Motor neuron (in vitro differentiated cells): Measurements from ENCODE around the gene HNRNPM. TPM values are rescaled to one million over a fixed set of nuclear protein-coding genes. Genes with fewer than 3 reads are reported as not detected.

Experiments used
- ATAC-seq, 8 experiments: fragments of 200-7000 bp; cut with Tn5 transposase; replicated peaks in 6 of 8; 2 replicates each; pipeline ENCODE4 v1.8.0; 2021; ENCODE audit warnings: mild to moderate bottlenecking in 8 of 8, moderate library complexity in 8 of 8
- H3K27ac ChIP-seq, 2 donors: fragments of 250-450 bp; sonication (Bioruptor Pico); 2 replicates each; pipeline ENCODE4 v1.9.0; 2021; ENCODE audit warnings: antibody characterized with exemption in 2 of 2, mild to moderate bottlenecking in 2 of 2, moderate library complexity in 1 of 2
- H3K4me1 ChIP-seq, 2 donors: fragments of 250-450 bp; sonication (Bioruptor Pico); replicated peaks in 1 of 2; 2 replicates each; pipeline ENCODE4 v1.6.1; 2021; ENCODE audit warnings: antibody characterized with exemption in 2 of 2, mild to moderate bottlenecking in 2 of 2, moderate library complexity in 1 of 2
- H3K4me3 ChIP-seq, 5 donors: fragments of 250-450 bp; sonication (Bioruptor Pico); 2 replicates each; pipeline ENCODE4 v1.9.0; 2021; ENCODE audit warnings: antibody characterized with exemption in 5 of 5, mild to moderate bottlenecking in 5 of 5, moderate library complexity in 4 of 5
- WGBS, 10 experiments: fragments of 450-650 bp; shearing (Covaris generic); methylation state at CpG; one replicate each; pipeline ENCODE4 v1.0.0; 2022; 5-methylcytosine and 5-hydroxymethylcytosine counted together
- in situ Hi-C, 9 experiments: fragments of 400-800 bp; cut with MboI; loops; one replicate each; pipeline ENCODE4 v1.15.0; 2021; ENCODE audit warnings: low sequenced_read_pairs in 9 of 9, low pct_unique_long_range_greater_than_20kb in 2 of 9; ENCODE audit not compliant: unreplicated experiment in 9 of 9
- total RNA-seq, 8 experiments: library from RNA; unstranded; fragments of 300-600 nt; gene quantifications; 2 replicates each; pipeline versions ENCODE4 v1.2.3 to v1.2.4, GENCODE V29; 2022

Gene HNRNPM
- total RNA-seq: 100 to 1,000 TPM in 3 of 8 experiments, 10 to 100 TPM in 5; 44.2 to 280 (median 73.5) TPM

GRCh38 chr19:8444677-8445487 is at the start of gene HNRNPM:
TSS of gene HNRNPM (plus strand) at chr19:8444975. CDS start at chr19:8444999, 24 bp downstream.
- peak within 1 kb of the TSS; percentile 56 to 95 (median 76) for H3K4me3 ChIP-seq
- in situ Hi-C loops: no loop called here
- H3K27ac ChIP-seq: peak within 1 kb of the TSS; percentile 94 to 99
- peak; percentile 80 to 95 (median 92) for ATAC-seq
- 0 to 2% (median 0%) methylated on average over 4 to 10 of the region's 93 CpGs; no CpG with 5 or more reads in 5 of the 10 experiments for WGBS, 10 experiments
- H3K4me1 ChIP-seq: peaks cover 18 to 30% of the 10 kb centered on the region in 2 donors

- Histone ChIP-seq H3K27ac (no peak overlapping the region), H3K4me1 (peaks cover 11 to 13% of the 10 kb centered on the region in 2 donors), H3K4me3 (no peak overlapping the region)
- ATAC-seq: no peak
- WGBS, 10 experiments: 87 to 100% (median 90%) methylated on average over 1 to 5 of the region's 14 CpGs; no CpG with 5 or more reads in 5 of the 10 experiments
- in situ Hi-C loops: no loop called here
These were observed 49.1 kb upstream of the HNRNPM start for GRCh38 chr19:8395621-8396082.

GRCh38 chr19:8396185-8396562 is 48.6 kb upstream of the HNRNPM start:
- in situ Hi-C loops: no loop called here
- 83 to 100% (median 100%) methylated on average over 1 to 4 of the region's 7 CpGs; no CpG with 5 or more reads in 5 of the 10 experiments for WGBS, 10 experiments
- Histone ChIP-seq H3K4me1 (peaks cover 9 to 10% of the 10 kb centered on the region in 2 donors), H3K27ac (no peak overlapping the region), H3K4me3 (no peak overlapping the region)
- no peak for ATAC-seq

GRCh38 chr19:8396563-8397203 is 48.1 kb upstream of the HNRNPM start:
- peaks cover 4% of the 10 kb centered on the region in 2 donors for H3K4me1 ChIP-seq
- ATAC-seq: peak in 6 of 8 experiments; percentile 11 to 84 (median 46)
- no peak overlapping the region for H3K4me3 ChIP-seq
- in situ Hi-C loops: no loop called here
- WGBS, 10 experiments: 0 to 100% (median 67%) methylated on average over 1 to 5 of the region's 22 CpGs; no CpG with 5 or more reads in 1 of the 10 experiments
- H3K27ac ChIP-seq: no peak overlapping the region

GRCh38 chr19:8397271-8397670 is 47.5 kb upstream of the HNRNPM start:
- in situ Hi-C loops: no loop called here
- WGBS, 10 experiments: 60 to 83% (median 82%) methylated on average over 1 to 2 of the region's 7 CpGs; no CpG with 5 or more reads in 7 of the 10 experiments
- H3K27ac ChIP-seq: no peak overlapping the region
- ATAC-seq: peak in 3 of 8 experiments; percentile 2 to 7 (median 7)
- H3K4me1 ChIP-seq: peaks cover 4% of the 10 kb centered on the region in 2 donors
- H3K4me3 ChIP-seq: no peak overlapping the region

GRCh38 chr19:8397746-8398310 is 46.9 kb upstream of the HNRNPM start:
- Histone ChIP-seq H3K4me3 (no peak overlapping the region), H3K4me1 (peaks cover 3 to 4% of the 10 kb centered on the region in 2 donors), H3K27ac (no peak overlapping the region)
- in situ Hi-C loops: no loop called here
- peak in 4 of 8 experiments; percentile 11 to 19 (median 13) for ATAC-seq
- WGBS, 10 experiments: 93% methylated on average over 3 of the region's 10 CpGs; no CpG with 5 or more reads in 9 of the 10 experiments

GRCh38 chr19:8398311-8398771 is 46.4 kb upstream of the HNRNPM start:
- WGBS, 10 experiments: 56 to 100% (median 67%) methylated on average over 2 to 9 of the region's 9 CpGs; no CpG with 5 or more reads in 5 of the 10 experiments
- in situ Hi-C loops: no loop called here
- Histone ChIP-seq H3K27ac (no peak overlapping the region), H3K4me3 (no peak overlapping the region), H3K4me1 (peaks cover 0 to 4% of the 10 kb centered on the region in 2 donors)
- peak in 4 of 8 experiments; percentile 2 to 19 (median 12) for ATAC-seq

GRCh38 chr19:8399681-8400188 is 45.0 kb upstream of the HNRNPM start:
- in situ Hi-C loops: no loop called here
- WGBS, 10 experiments: 95% methylated on average over 13 of the region's 34 CpGs; no CpG with 5 or more reads in 9 of the 10 experiments
- Histone ChIP-seq H3K27ac (no peak overlapping the region), H3K4me3 (no peak overlapping the region), H3K4me1 (no peaks in the 10 kb centered on the region)
- no peak for ATAC-seq

GRCh38 chr19:8401981-8402411 is 42.8 kb upstream of the HNRNPM start:
- H3K4me1 ChIP-seq: no peaks in the 10 kb centered on the region
- 50 to 93% methylated on average over 2 to 9 of the region's 21 CpGs; no CpG with 5 or more reads in 8 of the 10 experiments for WGBS, 10 experiments
- H3K4me3 ChIP-seq: no peak overlapping the region
- no peak for ATAC-seq
- H3K27ac ChIP-seq: no peak overlapping the region
- in situ Hi-C loops: no loop called here

GRCh38 chr19:8403098-8403819 is 41.5 kb upstream of the HNRNPM start:
- Histone ChIP-seq H3K27ac (no peak overlapping the region), H3K4me3 (no peak overlapping the region), H3K4me1 (no peaks in the 10 kb centered on the region)
- WGBS, 10 experiments: 40 to 96% methylated on average over 1 to 3 of the region's 44 CpGs; no CpG with 5 or more reads in 8 of the 10 experiments
- in situ Hi-C loops: no loop called here
- ATAC-seq: peak in 4 of 8 experiments; percentile 10 to 24 (median 13)

- Histone ChIP-seq H3K4me3 (no peak overlapping the region), H3K4me1 (no peaks in the 10 kb centered on the region), H3K27ac (no peak overlapping the region)
- 60 to 80% methylated on average over 1 to 5 of the region's 24 CpGs; no CpG with 5 or more reads in 8 of the 10 experiments for WGBS, 10 experiments
- in situ Hi-C loops: no loop called here
- ATAC-seq: peak in 4 of 8 experiments; percentile 16 to 29 (median 18)
These were observed 41.0 kb upstream of the HNRNPM start for GRCh38 chr19:8403820-8404109.
